HCT116 (cell line): ENCODE data around the gene HUNK. TPM values are rescaled to one million over a fixed set of nuclear protein-coding genes. Genes with fewer than 3 reads are reported as not detected.

Source experiments
- ATAC-seq: fragments of 200-7000 bp; cut with Tn5 transposase; 2 replicates; pipeline ENCODE4 v1.9.1; 2020; ENCODE audit warnings: mild to moderate bottlenecking, moderate library complexity
- BruUV-seq: library from RNA; stranded (reverse); fragments of 400-500 nt; replicated peaks from 2 replicates; lab custom pipeline; 2021; lab: Mats Ljungman, UMichigan
- CTCF ChIA-PET: fragments of 300-600 bp; sonication (Branson Sonifier 250); formaldehyde crosslinking; loops from one replicate; lab custom pipeline; 2021; ENCODE audit warnings: antibody characterized with exemption; lab: Charles Lee
- POLR2A ChIA-PET: fragments of 300-600, 350-600 bp; sonication (Branson Sonifier 250); formaldehyde crosslinking; loops from one replicate; lab custom pipeline; 2021; ENCODE audit warnings: antibody characterized with exemption; lab: Charles Lee
- RAD21 ChIA-PET, 2 experiments: fragments of 300-600 bp; sonication (Branson Sonifier 250); formaldehyde crosslinking; loops; one replicate each; lab custom pipeline; 2023; ENCODE audit warnings: low total read pairs in 2 of 2; ENCODE audit not compliant: uncharacterized antibody in 2 of 2, unreplicated experiment in 2 of 2, low non-redundant PET in 1 of 2; lab: Charles Lee
- DNase-seq: peaks from one replicate; pipeline ENCODE4 v3.0.0-alpha.2; 2010; ENCODE audit warnings: low read depth, low spot score
- H2AFZ ChIP-seq: fragments of 200-600 bp; shearing (Covaris generic), sonication (generic); 2 replicates; pipeline ENCODE4 v1.6.1; 2017; ENCODE audit warnings: low read depth, mixed run types, mixed read lengths, antibody characterized with exemption, low read length; ENCODE audit not compliant: poor library complexity, severe bottlenecking
- H3K27ac ChIP-seq: 2 replicates; pipeline ENCODE4 v1.5.1; 2012; ENCODE audit warnings: low read depth, low read length
- H3K27me3 ChIP-seq: fragments of 200-600 bp; sonication (generic); 2 replicates; pipeline ENCODE4 v1.6.1; 2016; ENCODE audit warnings: mixed run types, low read length, mixed read lengths; ENCODE audit not compliant: insufficient read depth
- H3K36me3 ChIP-seq, 2 experiments: fragments of 200-500 bp in 1 of 2; fragments of 200-600 bp in 1 of 2; sonication (Bioruptor generic) in 1 of 2; sonication (generic) in 1 of 2; 2 replicates each; pipeline versions ENCODE4 v1.5.1 to v1.6.1; 2014 to 2016; ENCODE audit warnings: low read length in 2 of 2, inconsistent platforms in 1 of 2, mixed read lengths in 1 of 2, mixed run types in 1 of 2; ENCODE audit not compliant: insufficient read depth in 2 of 2, control insufficient read depth in 1 of 2
- H3K4me1 ChIP-seq, 2 experiments: fragments of 200-600 bp in 1 of 2; sonication (generic) in 1 of 2; 2 replicates each; pipeline versions ENCODE4 v1.5.1 to v1.6.1; 2012 to 2017; ENCODE audit warnings: low read length in 2 of 2, inconsistent platforms in 1 of 2, mild to moderate bottlenecking in 1 of 2, mixed read lengths in 1 of 2, mixed run types in 1 of 2, moderate library complexity in 1 of 2; ENCODE audit not compliant: insufficient read depth in 2 of 2, control insufficient read depth in 1 of 2
- H3K4me2 ChIP-seq: fragments of 200-600 bp; sonication (generic); 2 replicates; pipeline ENCODE4 v1.6.1; 2017; ENCODE audit warnings: mixed run types, low read length, mixed read lengths
- H3K4me3 ChIP-seq, 2 experiments: fragments of 200-600 bp in 1 of 2; sonication (generic) in 1 of 2; replicated peaks in 1 of 2; 2 replicates each; pipeline ENCODE4 v1.5.1; 2011 to 2016; ENCODE audit warnings: low read length in 2 of 2, control low read depth in 1 of 2, low read depth in 1 of 2, mild to moderate bottlenecking in 1 of 2, mixed read lengths in 1 of 2, mixed run types in 1 of 2
- H3K79me2 ChIP-seq: fragments of 200-600 bp; sonication (generic); 2 replicates; pipeline ENCODE4 v1.6.1; 2017; ENCODE audit warnings: mild to moderate bottlenecking, mixed run types, low read length, moderate library complexity, mixed read lengths; ENCODE audit not compliant: insufficient read depth
- H3K9ac ChIP-seq: fragments of 200-600 bp; sonication (generic); 2 replicates; pipeline ENCODE4 v1.6.1; 2016; ENCODE audit warnings: low read length, mixed read lengths
- H3K9me2 ChIP-seq: fragments of 200-600 bp; sonication (generic), shearing (Covaris generic); 2 replicates; pipeline ENCODE4 v1.6.1; 2017; ENCODE audit warnings: mixed run types, mild to moderate bottlenecking, moderate library complexity; ENCODE audit not compliant: insufficient read depth
- H3K9me3 ChIP-seq, 2 experiments: fragments of 200-500 bp in 1 of 2; fragments of 200-600 bp in 1 of 2; sonication (Bioruptor generic) in 1 of 2; sonication (generic) in 1 of 2; 2 replicates each; pipeline ENCODE4 v1.6.1; 2014 to 2017; ENCODE audit warnings: low read length in 2 of 2, mixed read lengths in 2 of 2, inconsistent platforms in 1 of 2, low read depth in 1 of 2, mild to moderate bottlenecking in 1 of 2, mixed run types in 1 of 2, moderate library complexity in 1 of 2; ENCODE audit not compliant: control insufficient read depth in 1 of 2, insufficient read depth in 1 of 2
- H4K20me1 ChIP-seq: fragments of 200-600 bp; sonication (generic), shearing (Covaris generic); 2 replicates; pipeline ENCODE4 v1.6.1; 2017; ENCODE audit warnings: mixed run types, mild to moderate bottlenecking, moderate library complexity; ENCODE audit not compliant: insufficient read depth
- ELF1 ChIP-seq: IDR thresholded peaks from 2 replicates; pipeline ENCODE4 v1.6.1; 2012; ENCODE audit warnings: low read depth, borderline replicate concordance
- EZH2phosphoT487 ChIP-seq: fragments of 200-600 bp; IDR thresholded peaks from 2 replicates; pipeline ENCODE4 v1.6.1; 2018; ENCODE audit warnings: antibody characterized with exemption, borderline replicate concordance
- FOSL1 ChIP-seq: IDR thresholded peaks from 2 replicates; pipeline ENCODE4 v1.6.1; 2012; ENCODE audit warnings: low read depth
- POLR2A ChIP-seq: IDR thresholded peaks from 2 replicates; pipeline ENCODE4 v1.7.0; 2011; ENCODE audit warnings: borderline replicate concordance; ENCODE audit not compliant: insufficient read depth, insufficient read length; ENCODE audit errors: extremely low read depth
- POLR2AphosphoS5 ChIP-seq: IDR thresholded peaks from 2 replicates; pipeline ENCODE4 v1.6.1; 2011; ENCODE audit warnings: mild to moderate bottlenecking, low read depth, low read length, moderate library complexity
- RAD21 ChIP-seq: IDR thresholded peaks from 2 replicates; pipeline ENCODE4 v1.6.1; 2012; ENCODE audit warnings: low read depth, mild to moderate bottlenecking
- SIN3A ChIP-seq: IDR thresholded peaks from 2 replicates; pipeline ENCODE4 v1.6.1; 2012; ENCODE audit warnings: low read depth
- SP1 ChIP-seq: IDR thresholded peaks from 2 replicates; pipeline ENCODE4 v1.6.1; 2012; ENCODE audit warnings: low read depth
- TCF7L2 ChIP-seq: IDR thresholded peaks from 2 replicates; pipeline ENCODE4 v1.7.0; 2011; ENCODE audit warnings: borderline replicate concordance, inconsistent platforms; ENCODE audit not compliant: insufficient read depth, insufficient read length; ENCODE audit errors: extremely low read depth
- ZFX ChIP-seq: fragments of 450-650 bp; IDR thresholded peaks from 2 replicates; pipeline ENCODE4 v1.6.1; 2017
- intact Hi-C: fragments of 100-400 bp; cut with micrococcal nuclease; formaldehyde crosslinking; loops from 2 replicates; pipeline ENCODE4 v1.10.0; 2022
- total RNA-seq: library from RNA; stranded (reverse); gene quantifications from one replicate; pipeline ENCODE4 v1.2.1, GENCODE V29; 2021; ENCODE audit not compliant: unreplicated experiment
- TF ChIP-seq, protein P1 (sequence below): IDR thresholded peaks from 2 replicates; pipeline ENCODE4 v1.6.1; 2012
- TF ChIP-seq, protein P2 (sequence below), 3 experiments: fragments of 200-600 bp in 1 of 3; sonication (generic) in 1 of 3; IDR thresholded peaks in 2 of 3; conservative IDR thresholded peaks in 1 of 3; 2 replicates each; pipeline ENCODE4 v1.5.1; 2012 to 2017; ENCODE audit warnings: low read depth in 2 of 3, low read length in 2 of 3, antibody characterized with exemption in 1 of 3, borderline replicate concordance in 1 of 3, control low read depth in 1 of 3, mild to moderate bottlenecking in 1 of 3, mixed read lengths in 1 of 3, mixed run types in 1 of 3, moderate library complexity in 1 of 3; ENCODE audit not compliant: insufficient read depth in 1 of 3
- TF ChIP-seq, protein P3 (sequence below): IDR thresholded peaks from 2 replicates; pipeline ENCODE4 v1.6.1; 2012

HUNK gene
- total RNA-seq, 1 experiment from 2014 or later = not detected

DNA sequence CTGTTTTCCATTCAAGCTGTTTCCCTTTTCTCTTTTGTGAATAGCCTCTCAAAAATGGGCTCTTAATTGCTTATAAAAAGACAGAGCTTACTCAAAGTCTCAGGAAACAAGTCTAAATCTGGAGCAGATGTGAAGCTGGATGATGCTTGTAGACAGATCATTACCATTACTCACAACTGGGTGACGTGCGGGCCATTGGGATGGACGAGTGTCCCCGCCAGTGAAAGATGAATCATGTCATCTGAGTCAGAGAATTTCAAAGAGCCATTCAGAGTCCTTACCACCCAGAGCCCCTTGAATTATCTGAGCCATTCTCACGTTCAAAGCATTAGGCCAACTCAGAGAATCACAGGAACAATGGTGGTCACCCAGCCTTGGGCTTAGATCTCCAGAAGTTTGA, 134.6 kb downstream of the HUNK start:
- H3K36me3 ChIP-seq = no peaks in the 10 kb centered on the region
- no peaks in the 10 kb centered on the region for H4K20me1 ChIP-seq
- 0 out of 2 replicates have a peak, but pooled peaks have one; percentile 18 for TF ChIP-seq FOSL1
- TF ChIP-seq SIN3A = no peak
- TF ChIP-seq, all 23 proteins: peak for 1
- Histone ChIP-seq H3K27me3 (peaks cover 32% of the 10 kb centered on the region), H3K79me2 (no peaks in the 10 kb centered on the region), H3K9me2 (no peaks in the 10 kb centered on the region), H3K27ac (no peak overlapping the region), H3K4me3 (no peak overlapping the region), H2AFZ (no peak overlapping the region), H3K4me2 (no peak overlapping the region), H3K4me1 (no peaks in the 10 kb centered on the region; a peak in 1 of 4 replicates), H3K9me3 (peaks cover 0 to 3% of the 10 kb centered on the region in 2 experiments; a peak in 1 of 4 replicates), H3K9ac (no peak overlapping the region)
- no TSS peak for BruUV-seq
- CTCF ChIA-PET = no interaction called here
- POLR2A ChIA-PET = no interaction called here
- DNase-seq (no peak), ATAC-seq (peak; percentile 63; the same call in 1 of the 2 replicates)
- intact Hi-C loops = no loop called here
- RAD21 ChIA-PET = no interaction called here

DNA sequence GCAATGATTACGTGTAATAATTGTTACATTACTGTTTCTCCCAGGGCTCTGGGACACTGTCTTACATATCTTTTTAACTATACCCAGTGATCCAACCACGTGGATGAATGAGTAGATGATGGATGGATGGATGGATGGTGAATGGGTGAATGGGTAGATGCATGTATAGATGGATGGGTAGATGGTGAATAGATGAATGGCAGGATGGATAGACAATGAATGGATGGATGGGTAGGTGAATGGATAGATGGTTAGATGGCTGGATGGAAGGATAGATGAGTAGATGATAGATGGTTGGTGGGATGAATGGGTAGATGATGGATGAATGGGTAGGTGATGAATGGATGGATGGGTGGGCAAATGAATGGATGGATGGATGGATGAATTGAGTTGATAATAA, 135.9 kb downstream of the HUNK start:
- no peak for ATAC-seq
- Histone ChIP-seq H3K36me3 (no peaks in the 10 kb centered on the region), H3K4me3 (no peak overlapping the region), H3K27ac (no peak overlapping the region), H3K27me3 (peaks cover 32% of the 10 kb centered on the region; the same call in 1 of the 2 replicates), H3K9me3 (peaks cover 0 to 3% of the 10 kb centered on the region in 2 experiments; a peak in 1 of 4 replicates), H4K20me1 (no peaks in the 10 kb centered on the region), H3K79me2 (no peaks in the 10 kb centered on the region), H2AFZ (no peak overlapping the region), H3K4me2 (no peak overlapping the region), H3K4me1 (no peaks in the 10 kb centered on the region; a peak in 1 of 4 replicates), H3K9me2 (no peaks in the 10 kb centered on the region), H3K9ac (no peak overlapping the region)
- DNase-seq = no peak
- CTCF ChIA-PET = no interaction called here
- intact Hi-C loops = no loop called here
- RAD21 ChIA-PET = no interaction called here
- no peak for TF ChIP-seq RAD21
- no peak for TF ChIP-seq ELF1
- TF ChIP-seq EZH2phosphoT487 = no peak
- no peak for TF ChIP-seq ZFX
- no peak for TF ChIP-seq POLR2AphosphoS5
- TF ChIP-seq POLR2A = no peak
- TF ChIP-seq SP1 = no peak
- TF ChIP-seq, protein P1, sequence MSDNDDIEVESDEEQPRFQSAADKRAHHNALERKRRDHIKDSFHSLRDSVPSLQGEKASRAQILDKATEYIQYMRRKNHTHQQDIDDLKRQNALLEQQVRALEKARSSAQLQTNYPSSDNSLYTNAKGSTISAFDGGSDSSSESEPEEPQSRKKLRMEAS = no peak
- TF ChIP-seq, protein P2, sequence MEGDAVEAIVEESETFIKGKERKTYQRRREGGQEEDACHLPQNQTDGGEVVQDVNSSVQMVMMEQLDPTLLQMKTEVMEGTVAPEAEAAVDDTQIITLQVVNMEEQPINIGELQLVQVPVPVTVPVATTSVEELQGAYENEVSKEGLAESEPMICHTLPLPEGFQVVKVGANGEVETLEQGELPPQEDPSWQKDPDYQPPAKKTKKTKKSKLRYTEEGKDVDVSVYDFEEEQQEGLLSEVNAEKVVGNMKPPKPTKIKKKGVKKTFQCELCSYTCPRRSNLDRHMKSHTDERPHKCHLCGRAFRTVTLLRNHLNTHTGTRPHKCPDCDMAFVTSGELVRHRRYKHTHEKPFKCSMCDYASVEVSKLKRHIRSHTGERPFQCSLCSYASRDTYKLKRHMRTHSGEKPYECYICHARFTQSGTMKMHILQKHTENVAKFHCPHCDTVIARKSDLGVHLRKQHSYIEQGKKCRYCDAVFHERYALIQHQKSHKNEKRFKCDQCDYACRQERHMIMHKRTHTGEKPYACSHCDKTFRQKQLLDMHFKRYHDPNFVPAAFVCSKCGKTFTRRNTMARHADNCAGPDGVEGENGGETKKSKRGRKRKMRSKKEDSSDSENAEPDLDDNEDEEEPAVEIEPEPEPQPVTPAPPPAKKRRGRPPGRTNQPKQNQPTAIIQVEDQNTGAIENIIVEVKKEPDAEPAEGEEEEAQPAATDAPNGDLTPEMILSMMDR (IDR thresholded peaks at IDR 0.05 in 2 of 3, conservative IDR thresholded peaks at IDR 0.05 in 1 of 3; ENCODE audit: borderline replicate concordance in 1 of 3, insufficient read depth in 1 of 3, low read depth in 2 of 3, low read length in 2 of 3) = no peak
- TF ChIP-seq TCF7L2 = no peak
- TF ChIP-seq, protein P3, sequence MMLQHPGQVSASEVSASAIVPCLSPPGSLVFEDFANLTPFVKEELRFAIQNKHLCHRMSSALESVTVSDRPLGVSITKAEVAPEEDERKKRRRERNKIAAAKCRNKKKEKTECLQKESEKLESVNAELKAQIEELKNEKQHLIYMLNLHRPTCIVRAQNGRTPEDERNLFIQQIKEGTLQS = no peak
- POLR2A ChIA-PET = no interaction called here
- no TSS peak for BruUV-seq
